A549 (cell line): ENCODE measurements around the gene DEFB123.

ENCODE experiments used
- CHD2 ChIP-seq: fragments of 150-350 bp; IDR thresholded peaks from 2 replicates; pipeline ENCODE4 v1.6.1; 2014; ENCODE audit warnings: low read length; ENCODE audit not compliant: partially characterized antibody
- CHD4 ChIP-seq: fragments of 200-600 bp; sonication (generic); IDR thresholded peaks from 2 replicates; pipeline ENCODE4 v1.6.1; 2016; ENCODE audit warnings: antibody characterized with exemption, mild to moderate bottlenecking, borderline replicate concordance
- HDAC2 ChIP-seq: fragments of 200-600 bp; sonication (generic); IDR thresholded peaks from 2 replicates; pipeline ENCODE4 v1.6.1; 2016
- MAZ ChIP-seq: fragments of 150-350 bp; IDR thresholded peaks from 2 replicates; pipeline ENCODE4 v1.6.1; 2014; ENCODE audit warnings: antibody characterized with exemption, low read depth, low read length, borderline replicate concordance
- TF ChIP-seq, protein P1 (sequence below): fragments of >200 bp; sonication (Bioruptor Twin); formaldehyde crosslinking; IDR thresholded peaks from 3 replicates; pipeline ENCODE4 v1.5.1; 2016

DNA sequence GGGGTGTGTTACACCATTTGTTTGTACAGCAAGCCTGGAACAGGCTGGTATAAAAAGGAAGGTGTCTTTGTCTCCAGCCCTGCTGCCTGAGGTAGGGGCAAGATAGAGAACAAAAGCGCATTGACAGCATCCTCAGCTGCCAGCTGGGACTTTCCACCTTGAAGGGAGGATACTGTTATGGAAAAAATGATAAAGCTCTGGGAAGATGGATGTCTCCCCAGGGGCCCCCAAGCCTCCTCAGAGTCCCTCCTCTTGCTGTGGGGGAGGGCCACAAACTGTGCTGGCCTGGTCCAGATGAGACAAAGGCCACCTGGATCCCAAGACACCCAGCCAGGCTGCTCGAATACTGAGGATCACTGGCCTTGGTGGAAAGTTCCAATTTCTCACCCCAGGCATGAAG, 47.7 kb downstream of the DEFB123 start:
- TF ChIP-seq HDAC2 (no peak), CHD4 (no peak), CHD2 (no peak), MAZ (no peak)
- TF ChIP-seq, protein P1, sequence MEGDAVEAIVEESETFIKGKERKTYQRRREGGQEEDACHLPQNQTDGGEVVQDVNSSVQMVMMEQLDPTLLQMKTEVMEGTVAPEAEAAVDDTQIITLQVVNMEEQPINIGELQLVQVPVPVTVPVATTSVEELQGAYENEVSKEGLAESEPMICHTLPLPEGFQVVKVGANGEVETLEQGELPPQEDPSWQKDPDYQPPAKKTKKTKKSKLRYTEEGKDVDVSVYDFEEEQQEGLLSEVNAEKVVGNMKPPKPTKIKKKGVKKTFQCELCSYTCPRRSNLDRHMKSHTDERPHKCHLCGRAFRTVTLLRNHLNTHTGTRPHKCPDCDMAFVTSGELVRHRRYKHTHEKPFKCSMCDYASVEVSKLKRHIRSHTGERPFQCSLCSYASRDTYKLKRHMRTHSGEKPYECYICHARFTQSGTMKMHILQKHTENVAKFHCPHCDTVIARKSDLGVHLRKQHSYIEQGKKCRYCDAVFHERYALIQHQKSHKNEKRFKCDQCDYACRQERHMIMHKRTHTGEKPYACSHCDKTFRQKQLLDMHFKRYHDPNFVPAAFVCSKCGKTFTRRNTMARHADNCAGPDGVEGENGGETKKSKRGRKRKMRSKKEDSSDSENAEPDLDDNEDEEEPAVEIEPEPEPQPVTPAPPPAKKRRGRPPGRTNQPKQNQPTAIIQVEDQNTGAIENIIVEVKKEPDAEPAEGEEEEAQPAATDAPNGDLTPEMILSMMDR: no peak
